ENCODE measurements around the gene LRRC3. TPM values are rescaled to one million over a fixed set of nuclear protein-coding genes. Genes with fewer than 3 reads are reported as not detected.

Gene LRRC3
- polyA plus RNA-seq, 1 experiment, result 0.59 TPM

DNA sequence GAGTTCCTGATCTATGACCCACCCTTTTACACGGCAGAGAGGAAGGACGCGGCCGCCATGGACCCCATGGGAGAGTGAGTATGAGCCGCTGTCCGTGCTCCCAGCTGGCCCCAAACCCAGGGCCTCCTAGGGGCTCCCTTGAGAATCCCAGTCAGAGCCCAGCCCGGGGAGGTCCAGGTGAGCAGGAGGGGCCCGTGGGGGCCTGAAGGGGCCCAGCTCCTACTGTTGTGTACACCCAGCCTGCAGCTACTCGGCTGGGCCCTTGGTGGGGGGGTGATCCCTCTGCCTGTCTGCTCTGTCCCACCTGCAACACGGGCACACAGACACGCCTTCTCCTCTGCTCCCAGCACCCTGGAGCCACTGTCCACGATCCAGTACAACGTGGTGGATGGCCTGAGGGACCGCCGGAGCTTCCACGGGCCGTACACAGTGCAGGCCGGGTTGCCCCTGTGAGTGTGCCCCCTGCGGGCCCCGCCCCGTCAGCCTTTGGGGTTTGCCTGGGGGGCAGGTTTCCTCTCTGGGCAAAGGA, 28.6 kb upstream of the LRRC3 start:
- no peak for DNase-seq (ENCODE audit: low read depth)
- CTCF ChIA-PET, result no interaction called here
- POLR2A ChIA-PET, result no interaction called here
- H3K4me3 ChIP-seq (ENCODE audit: low read depth, low read length), result no peak overlapping the region
- H3K27me3 ChIP-seq (ENCODE audit: control insufficient read depth, insufficient read depth, low read length), result no peaks in the 10 kb centered on the region
- no peaks in the 10 kb centered on the region for H3K36me3 ChIP-seq (ENCODE audit: control insufficient read depth, insufficient read depth, low read length)
- no peak for TF ChIP-seq CTCF (IDR thresholded peaks at IDR 0.05; ENCODE audit: insufficient read depth, low read depth, low read length)

DNA sequence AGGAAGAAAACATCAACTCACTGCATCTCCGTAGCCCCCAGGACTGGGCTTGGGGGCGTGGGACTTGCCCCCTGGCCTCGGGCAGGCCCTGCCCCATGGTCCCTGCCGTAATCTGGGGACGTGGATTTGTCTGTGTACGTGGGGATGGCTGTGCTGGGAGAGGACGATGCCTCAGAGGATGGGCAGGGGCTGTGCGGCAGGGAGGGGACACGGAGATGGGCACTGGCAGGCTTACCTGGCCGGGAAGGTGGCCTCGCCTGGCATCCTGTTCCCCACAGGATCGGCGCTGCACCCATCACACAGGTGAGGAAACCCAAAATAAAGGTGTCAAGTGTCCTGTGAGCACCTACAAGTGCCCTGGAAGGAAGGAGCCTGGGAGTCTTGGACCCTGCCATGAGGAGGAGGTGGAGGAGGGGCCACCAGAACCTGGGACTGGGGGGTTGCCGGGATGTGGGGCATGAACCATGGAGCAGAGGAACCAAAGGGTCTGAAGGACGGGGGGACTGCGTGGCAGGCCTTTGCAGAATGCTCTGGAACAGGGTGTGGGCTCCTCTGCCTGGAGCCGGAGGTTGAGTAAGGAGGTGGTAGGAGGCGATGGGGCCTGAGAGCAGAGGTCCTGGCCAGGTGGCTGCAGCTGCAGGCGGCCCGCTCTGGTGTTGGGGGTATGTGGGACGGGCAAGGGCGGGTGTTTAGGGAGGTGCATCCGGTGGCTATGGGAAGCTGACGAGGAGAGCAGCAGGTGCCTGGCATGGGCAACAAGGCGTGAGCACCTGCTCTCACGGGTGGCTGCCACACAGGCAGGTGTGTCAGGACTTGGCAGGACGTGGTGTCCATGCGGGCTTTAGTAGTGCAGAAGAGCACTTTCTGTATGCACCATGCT, 27.8 kb upstream of the LRRC3 start:
- no peaks in the 10 kb centered on the region for H3K27me3 ChIP-seq (ENCODE audit: control insufficient read depth, insufficient read depth, low read length)
- no peak overlapping the region for H3K4me3 ChIP-seq (ENCODE audit: low read depth, low read length)
- ChIA-PET POLR2A (no interaction called here), CTCF (no interaction called here)
- no peak for DNase-seq (ENCODE audit: low read depth)
- no peaks in the 10 kb centered on the region for H3K36me3 ChIP-seq (ENCODE audit: control insufficient read depth, insufficient read depth, low read length)
- no peak for TF ChIP-seq CTCF (IDR thresholded peaks at IDR 0.05; ENCODE audit: insufficient read depth, low read depth, low read length)

GRCh38 chr21:44428281-44428960, 26.9 kb upstream of the LRRC3 start:
- DNase-seq (ENCODE audit: low read depth), result no peak
- no peaks in the 10 kb centered on the region for H3K27me3 ChIP-seq (ENCODE audit: control insufficient read depth, insufficient read depth, low read length)
- no peak overlapping the region for H3K4me3 ChIP-seq (ENCODE audit: low read depth, low read length)
- ChIA-PET CTCF (interaction anchor here (0.6 kb wide), 1 partner anchor 248 kb away, joined by 3 read pairs; no protein-coding TSS in a partner anchor), POLR2A (no interaction called here)
- H3K36me3 ChIP-seq (ENCODE audit: control insufficient read depth, insufficient read depth, low read length), result no peaks in the 10 kb centered on the region
- no peak for TF ChIP-seq CTCF (IDR thresholded peaks at IDR 0.05; ENCODE audit: insufficient read depth, low read depth, low read length)

DNA sequence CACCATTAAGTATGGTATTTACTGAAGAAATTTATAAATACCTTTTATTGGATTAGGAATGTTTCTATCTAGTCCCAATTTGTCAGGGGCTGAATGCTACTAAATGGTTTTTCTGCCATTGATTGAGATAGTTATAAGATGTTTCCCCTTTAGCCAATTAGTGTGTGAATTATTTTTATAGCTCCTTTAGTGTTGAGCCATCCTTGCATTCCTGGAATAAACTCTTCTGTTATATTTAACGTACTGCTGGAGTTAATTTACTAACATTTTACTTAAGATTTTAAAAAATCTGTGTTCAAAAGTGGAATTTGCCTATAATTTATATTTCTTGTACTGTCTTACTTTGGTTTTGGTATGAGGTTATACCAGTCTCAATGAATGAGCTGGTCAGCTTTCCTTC, 25.4 kb upstream of the LRRC3 start:
- TF ChIP-seq CTCF (IDR thresholded peaks at IDR 0.05; ENCODE audit: insufficient read depth, low read depth, low read length), result no peak
- ChIA-PET POLR2A (no interaction called here), CTCF (no interaction called here)

DNA sequence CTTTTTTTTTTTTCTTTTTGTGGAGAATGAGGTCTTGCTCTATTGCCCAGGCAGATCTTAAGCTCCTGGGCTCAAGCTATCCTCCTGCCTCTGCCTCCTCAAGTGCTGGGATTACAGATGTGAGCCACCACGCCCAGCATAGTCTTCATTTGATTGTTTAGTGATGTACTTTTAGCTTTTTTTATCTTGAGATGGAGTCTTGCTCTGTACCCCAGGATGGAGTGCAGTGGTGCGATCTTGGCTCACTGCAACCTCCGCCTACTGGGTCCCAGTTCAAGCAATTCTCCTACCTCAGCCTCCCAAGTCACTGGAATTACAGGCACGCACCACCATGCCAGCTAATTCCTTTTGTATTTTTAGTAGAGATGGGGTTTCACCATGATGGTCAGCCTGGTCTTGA, 24.0 kb upstream of the LRRC3 start:
- H3K36me3 ChIP-seq (ENCODE audit: control insufficient read depth, insufficient read depth, low read length), result no peaks in the 10 kb centered on the region
- DNase-seq (ENCODE audit: low read depth), result no peak
- TF ChIP-seq CTCF (IDR thresholded peaks at IDR 0.05; ENCODE audit: insufficient read depth, low read depth, low read length), result no peak
- POLR2A ChIA-PET, result no interaction called here
- no peaks in the 10 kb centered on the region for H3K27me3 ChIP-seq (ENCODE audit: control insufficient read depth, insufficient read depth, low read length)
- CTCF ChIA-PET, result no interaction called here
- H3K4me3 ChIP-seq (ENCODE audit: low read depth, low read length), result no peak overlapping the region

More for the DNA sequence above, 25.4 kb upstream of the LRRC3 start:
- no peaks in the 10 kb centered on the region for H3K27me3 ChIP-seq (ENCODE audit: control insufficient read depth, insufficient read depth, low read length)
- H3K4me3 ChIP-seq (ENCODE audit: low read depth, low read length), result no peak overlapping the region
- DNase-seq (ENCODE audit: low read depth), result no peak
- no peaks in the 10 kb centered on the region for H3K36me3 ChIP-seq (ENCODE audit: control insufficient read depth, insufficient read depth, low read length)
